Fibroblast of skin of right quadriceps (primary cell): ENCODE data around the gene LCN6.
"Not testable (repeated sequence)": the region's sequence is repeated elsewhere in the genome, so short reads cannot be mapped to it uniquely, and the experiment has no call there.

Source experiments
- DNase-seq: peaks from one replicate; pipeline ENCODE4 v3.0.0-alpha.2; 2013

Gene LCN6

GRCh38 chr9:136704741-136705140 is 43.6 kb downstream of the LCN6 start:
- not testable (repeated sequence) for DNase-seq

- no peak for DNase-seq
Observed at GRCh38 chr9:136703276-136703860, 45.0 kb downstream of the LCN6 start.

GRCh38 chr9:136701668-136702053 is 46.7 kb downstream of the LCN6 start:
- DNase-seq, result no peak

- no peak for DNase-seq
Observed at GRCh38 chr9:136700959-136701667, 47.2 kb downstream of the LCN6 start.

- DNase-seq, result peak; percentile 51
Observed at GRCh38 chr9:136700304-136700703, 48.0 kb downstream of the LCN6 start.

GRCh38 chr9:136698635-136699246 is 49.6 kb downstream of the LCN6 start:
- no peak for DNase-seq

GRCh38 chr9:136697821-136698526 is 50.4 kb downstream of the LCN6 start:
- no peak for DNase-seq

GRCh38 chr9:136697146-136697820 is 51.0 kb downstream of the LCN6 start:
- DNase-seq, result no peak

- DNase-seq, result no peak
Observed at GRCh38 chr9:136696502-136696901, 51.8 kb downstream of the LCN6 start.

- no peak for DNase-seq
Observed at GRCh38 chr9:136695955-136696354, 52.4 kb downstream of the LCN6 start.

- no peak for DNase-seq
Observed at GRCh38 chr9:136695435-136695895, 52.9 kb downstream of the LCN6 start.

GRCh38 chr9:136694872-136695247 is 53.5 kb downstream of the LCN6 start:
- no peak for DNase-seq

- no peak for DNase-seq
Observed at GRCh38 chr9:136694163-136694871, 54.0 kb downstream of the LCN6 start.
